Prostate gland (tissue), 2 donors: ENCODE measurements around the gene SLC38A10. TPM values are rescaled to one million over a fixed set of nuclear protein-coding genes. Genes with fewer than 3 reads are reported as not detected.
A peak's percentile ranks its signal among the peaks of the same experiment; 100 is the strongest.

ENCODE experiments used
- DNase-seq: peaks from one replicate; pipeline ENCODE4 v3.0.0-alpha.2; 2019; ENCODE audit warnings: low spot score
- H3K27ac ChIP-seq, 2 donors: fragments of 200-600 bp; sonication (generic); 2 replicates each; pipeline ENCODE4 v1.5.1; 2017 to 2019
- H3K27me3 ChIP-seq: fragments of 200-600 bp; sonication (generic); replicated peaks from 2 replicates; pipeline ENCODE4 v1.5.1; 2019; ENCODE audit not compliant: insufficient read depth
- H3K36me3 ChIP-seq, 2 donors: fragments of 200-600 bp; sonication (generic); 1 replicate in 1 of 2; 2 replicates in 1 of 2; pipeline versions ENCODE4 v1.5.1 to v1.8.1; 2017 to 2019
- H3K4me1 ChIP-seq: fragments of 200-600 bp; sonication (generic); replicated peaks from 2 replicates; pipeline ENCODE4 v1.5.1; 2019
- H3K4me3 ChIP-seq, 2 donors: fragments of 200-600 bp; sonication (generic); 2 replicates each; pipeline ENCODE4 v1.5.1; 2017 to 2019
- H3K9me3 ChIP-seq: fragments of 200-600 bp; sonication (generic); 2 replicates; pipeline ENCODE4 v1.5.1; 2017
- POLR2A ChIP-seq: fragments of 450-650 bp; IDR thresholded peaks from one replicate; pipeline ENCODE4 v1.6.1; 2016; ENCODE audit warnings: antibody characterized with exemption, mild to moderate bottlenecking
- POLR2AphosphoS5 ChIP-seq: sonication (generic); formaldehyde crosslinking; IDR thresholded peaks from one replicate; pipeline ENCODE4 v1.6.1; 2017; ENCODE audit warnings: antibody characterized with exemption
- WGBS: methylation state at CpG from one replicate; pipeline ENCODE4 v1.1.5; 2018; 5-methylcytosine and 5-hydroxymethylcytosine counted together
- intact Hi-C: fragments of 100-400 bp; cut with DNase I; formaldehyde crosslinking; loops from one replicate; pipeline ENCODE4 v1.14.2; 2022
- total RNA-seq, 2 donors: library from RNA; depleted of rRNA; stranded (reverse); fragments of >200 nt; gene quantifications; one replicate each; pipeline ENCODE4 v1.1.0, GENCODE V29; 2016
- TF ChIP-seq, protein P1 (sequence below), 4 experiments: fragments of 200-600 bp in 2 of 4; fragments of 450-650 bp in 2 of 4; sonication (generic) in 2 of 4; IDR thresholded peaks; 1 replicate in 3 of 4; 2 replicates in 1 of 4; pipeline ENCODE4 v1.5.1; 2016 to 2019; ENCODE audit warnings: antibody characterized with exemption in 4 of 4, mild to moderate bottlenecking in 2 of 4, moderate library complexity in 2 of 4

The SLC38A10 gene
- total RNA-seq, 2 donors from 2014 or later: 104 to 167 TPM

DNA sequence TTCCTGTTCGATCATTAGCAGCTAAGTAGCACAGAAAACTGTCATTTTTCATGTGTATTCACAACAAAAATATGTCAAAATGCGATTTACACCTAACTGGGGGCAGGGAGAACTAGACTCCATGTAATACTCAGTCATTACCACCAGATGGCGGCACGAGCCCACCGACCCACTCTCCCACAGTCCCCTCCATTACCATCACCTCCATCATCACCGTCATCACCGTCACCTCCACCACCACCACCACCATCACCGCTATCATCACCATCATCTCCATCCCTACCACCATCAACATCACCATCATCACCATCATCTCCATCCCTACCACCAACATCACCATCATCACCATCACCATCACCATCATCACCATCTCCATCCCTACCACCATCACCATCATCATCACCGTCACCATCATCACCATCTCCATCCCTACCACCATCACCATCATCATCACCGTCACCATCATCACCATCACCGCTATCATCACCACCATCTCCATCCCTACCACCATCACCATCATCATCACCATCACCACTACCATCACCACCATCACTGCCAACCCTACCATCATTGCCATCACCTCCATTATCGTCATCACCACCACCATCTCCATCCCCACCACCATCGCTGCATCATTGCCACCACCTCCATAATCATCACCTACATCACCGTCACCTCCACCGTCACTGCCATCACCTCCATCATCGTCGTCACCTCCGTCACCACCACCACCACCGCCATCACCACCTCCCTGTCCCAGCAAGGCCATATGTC lies 41.6 kb downstream of the SLC38A10 start:
- no peak overlapping the region for H3K27ac ChIP-seq
- intact Hi-C loops: loop anchor here (1.0 to 5.0 kb wide), 3 partner anchors 39 to 349 kb away; no protein-coding TSS in a partner anchor
- no peaks in the 10 kb centered on the region for H3K9me3 ChIP-seq
- peak; percentile 37 for DNase-seq
- no peaks in the 10 kb centered on the region for H3K27me3 ChIP-seq
- no peak overlapping the region for H3K4me3 ChIP-seq
- WGBS: 61% methylated on average over 19 of the region's 19 CpGs
- peaks cover 3 to 5% of the 10 kb centered on the region in 2 donors for H3K36me3 ChIP-seq
- H3K4me1 ChIP-seq: peaks cover 7% of the 10 kb centered on the region
- TF ChIP-seq, protein P1, sequence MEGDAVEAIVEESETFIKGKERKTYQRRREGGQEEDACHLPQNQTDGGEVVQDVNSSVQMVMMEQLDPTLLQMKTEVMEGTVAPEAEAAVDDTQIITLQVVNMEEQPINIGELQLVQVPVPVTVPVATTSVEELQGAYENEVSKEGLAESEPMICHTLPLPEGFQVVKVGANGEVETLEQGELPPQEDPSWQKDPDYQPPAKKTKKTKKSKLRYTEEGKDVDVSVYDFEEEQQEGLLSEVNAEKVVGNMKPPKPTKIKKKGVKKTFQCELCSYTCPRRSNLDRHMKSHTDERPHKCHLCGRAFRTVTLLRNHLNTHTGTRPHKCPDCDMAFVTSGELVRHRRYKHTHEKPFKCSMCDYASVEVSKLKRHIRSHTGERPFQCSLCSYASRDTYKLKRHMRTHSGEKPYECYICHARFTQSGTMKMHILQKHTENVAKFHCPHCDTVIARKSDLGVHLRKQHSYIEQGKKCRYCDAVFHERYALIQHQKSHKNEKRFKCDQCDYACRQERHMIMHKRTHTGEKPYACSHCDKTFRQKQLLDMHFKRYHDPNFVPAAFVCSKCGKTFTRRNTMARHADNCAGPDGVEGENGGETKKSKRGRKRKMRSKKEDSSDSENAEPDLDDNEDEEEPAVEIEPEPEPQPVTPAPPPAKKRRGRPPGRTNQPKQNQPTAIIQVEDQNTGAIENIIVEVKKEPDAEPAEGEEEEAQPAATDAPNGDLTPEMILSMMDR (IDR thresholded peaks at IDR 0.05): peak; percentile 76 to 93 (median 88)
- no peak for TF ChIP-seq POLR2A
- peak; percentile 12 for TF ChIP-seq POLR2AphosphoS5

DNA sequence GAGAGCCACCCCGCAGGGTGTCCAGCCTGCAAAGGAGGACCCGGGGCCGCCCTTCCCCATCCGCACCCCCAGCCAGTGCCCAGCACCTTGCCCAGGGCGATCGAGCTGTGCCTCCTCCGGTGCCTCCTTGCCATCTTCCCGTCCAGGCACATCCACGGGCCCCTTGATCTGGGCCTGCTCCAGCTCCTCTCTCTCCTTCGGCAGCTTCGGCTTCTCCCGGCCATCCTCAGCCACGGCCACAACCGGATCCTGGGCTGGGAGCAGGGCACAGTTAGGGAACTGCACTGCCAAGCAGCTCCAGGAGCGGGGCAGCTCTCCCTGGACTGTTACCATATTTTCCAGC lies 42.1 kb downstream of the SLC38A10 start:
- peaks cover 7% of the 10 kb centered on the region for H3K4me1 ChIP-seq
- DNase-seq: no peak
- peaks cover 0 to 3% of the 10 kb centered on the region in 2 donors for H3K36me3 ChIP-seq
- H3K27ac ChIP-seq: no peak overlapping the region
- no peaks in the 10 kb centered on the region for H3K9me3 ChIP-seq
- intact Hi-C loops: loop anchor here (5.0 kb wide), 2 partner anchors 39 to 349 kb away; no protein-coding TSS in a partner anchor
- H3K4me3 ChIP-seq: no peak overlapping the region
- no peaks in the 10 kb centered on the region for H3K27me3 ChIP-seq
- WGBS: 78% methylated on average over 15 of the region's 15 CpGs
- TF ChIP-seq POLR2A: no peak
- no peak for TF ChIP-seq POLR2AphosphoS5
- TF ChIP-seq, protein P1 (IDR thresholded peaks at IDR 0.05): no peak

DNA sequence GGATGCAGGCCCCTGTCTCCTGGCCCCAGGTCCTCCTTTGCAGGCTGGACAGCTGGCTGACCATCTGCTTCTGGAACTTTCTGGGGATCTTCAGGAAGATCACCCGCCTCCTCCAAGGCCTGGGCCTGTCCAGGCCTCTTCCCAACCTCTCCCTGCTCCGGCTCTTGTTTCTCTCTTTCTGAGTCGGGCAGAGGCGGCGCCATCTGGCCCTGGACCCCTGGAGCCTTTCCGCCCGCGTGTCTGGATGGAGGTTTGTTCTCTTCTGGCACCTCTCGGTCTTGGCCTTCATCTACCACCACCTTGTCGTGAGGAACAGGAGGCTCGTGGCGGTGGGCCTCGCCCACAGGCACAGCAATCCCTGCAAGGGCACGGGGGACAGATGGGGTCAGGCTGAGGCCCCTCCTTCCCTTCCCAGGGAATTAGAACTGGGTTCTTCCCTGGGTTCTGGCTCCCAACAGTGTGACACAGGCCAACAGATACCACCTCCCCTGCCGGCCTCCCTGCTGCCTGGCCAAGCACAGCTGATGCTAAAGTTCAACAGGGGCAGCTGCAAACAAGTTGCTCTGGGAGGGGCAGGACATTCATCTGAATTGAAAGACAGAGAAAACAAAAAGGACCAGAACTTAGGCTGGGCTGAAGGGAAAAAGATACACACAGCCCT lies 42.7 kb downstream of the SLC38A10 start:
- intact Hi-C loops: loop anchor here (5.0 kb wide), 2 partner anchors 40 to 350 kb away; no protein-coding TSS in a partner anchor
- Histone ChIP-seq H3K9me3 (no peaks in the 10 kb centered on the region), H3K27ac (no peak overlapping the region), H3K4me1 (peaks cover 7% of the 10 kb centered on the region), H3K36me3 (peaks cover 0 to 3% of the 10 kb centered on the region in 2 donors), H3K27me3 (no peaks in the 10 kb centered on the region), H3K4me3 (no peak overlapping the region)
- 85% methylated on average over 15 of the region's 15 CpGs for WGBS
- TF ChIP-seq POLR2AphosphoS5: no peak
- TF ChIP-seq, protein P1 (IDR thresholded peaks at IDR 0.05): no peak
- no peak for TF ChIP-seq POLR2A
- no peak for DNase-seq

DNA sequence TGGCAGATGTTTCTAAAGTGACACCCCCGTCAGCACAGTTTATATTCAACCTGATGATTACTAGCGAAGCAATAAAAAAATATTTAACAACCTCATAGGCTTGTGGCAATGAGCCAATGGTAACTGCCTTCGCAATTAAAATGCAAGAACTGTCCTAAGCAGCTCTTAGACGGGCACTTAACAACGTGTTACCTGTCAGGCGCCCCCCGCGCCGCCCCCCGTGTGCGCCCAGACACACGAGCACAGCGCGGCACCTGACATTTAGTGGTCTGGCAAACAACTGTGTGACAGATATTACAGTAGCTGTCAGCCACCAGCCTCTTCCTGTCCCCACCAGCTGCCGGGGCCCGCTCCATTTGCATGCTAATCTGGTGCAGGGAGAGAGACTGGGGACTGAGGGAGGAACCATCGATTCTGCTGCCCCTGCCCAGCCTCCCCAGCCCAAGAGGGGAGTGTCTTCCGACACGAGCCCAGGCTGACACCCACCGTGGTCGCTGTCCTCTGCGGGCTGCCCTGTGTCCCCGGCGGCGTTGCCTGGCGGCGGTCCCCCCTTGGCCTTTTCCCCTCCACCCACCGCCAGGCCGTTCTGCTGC lies 43.3 kb downstream of the SLC38A10 start:
- 60% methylated on average over 29 of the region's 29 CpGs for WGBS
- Histone ChIP-seq H3K4me1 (peaks cover 7% of the 10 kb centered on the region), H3K9me3 (no peaks in the 10 kb centered on the region), H3K36me3 (peaks cover 0 to 3% of the 10 kb centered on the region in 2 donors), H3K4me3 (no peak overlapping the region), H3K27ac (no peak overlapping the region), H3K27me3 (no peaks in the 10 kb centered on the region)
- intact Hi-C loops: loop anchor here (5.0 kb wide), 2 partner anchors 40 to 350 kb away; no protein-coding TSS in a partner anchor
- TF ChIP-seq POLR2A: no peak
- TF ChIP-seq, protein P1 (IDR thresholded peaks at IDR 0.05): no peak
- TF ChIP-seq POLR2AphosphoS5: no peak
- DNase-seq: no peak
